Activated naive CD4-positive, alpha-beta T cell treated with anti-CD3 and anti-CD28 coated beads for 36 hours (primary cell): Measurements from ENCODE around the gene LRPAP1. TPM values are rescaled to one million over a fixed set of nuclear protein-coding genes. Genes with fewer than 3 reads are reported as not detected.

ENCODE experiments used
- CTCF ChIA-PET: fragments of 350-600 bp; sonication (Branson Sonifier 250); formaldehyde crosslinking; loops from one replicate; lab custom pipeline; 2021; ENCODE audit warnings: antibody characterized with exemption; lab: Charles Lee
- DNase-seq: peaks from one replicate; pipeline ENCODE4 v3.0.0-alpha.2; 2020
- H3K27ac Mint-ChIP-seq: one replicate; pipeline ENCODE4 v1.8.0; 2021; ENCODE audit warnings: mild to moderate bottlenecking, mixed read lengths
- H3K27me3 Mint-ChIP-seq: one replicate; pipeline ENCODE4 v1.8.0; 2021; ENCODE audit warnings: low read depth, mixed read lengths
- H3K36me3 Mint-ChIP-seq: one replicate; pipeline ENCODE4 v1.8.0; 2021; ENCODE audit warnings: low read depth, mixed read lengths
- H3K4me1 Mint-ChIP-seq: one replicate; pipeline ENCODE4 v1.8.0; 2021; ENCODE audit warnings: low read depth, mixed read lengths
- H3K4me3 Mint-ChIP-seq: one replicate; pipeline ENCODE4 v1.8.0; 2021; ENCODE audit warnings: mild to moderate bottlenecking, moderate library complexity, mixed read lengths
- H3K9me3 Mint-ChIP-seq: one replicate; pipeline ENCODE4 v1.8.0; 2021; ENCODE audit warnings: mixed read lengths
- intact Hi-C: fragments of 100-400 bp; cut with micrococcal nuclease; formaldehyde crosslinking; loops from one replicate; pipeline ENCODE4 v1.15.1; 2023
- total RNA-seq, 2 experiments: library from RNA; stranded (reverse); gene quantifications; one replicate each; pipeline ENCODE4 v1.2.3, GENCODE V29; 2021

Gene LRPAP1
- total RNA-seq, 2 experiments from 2014 or later = 50.2 TPM

GRCh38 chr4:3518941-3519340 lies 13.3 kb downstream of the LRPAP1 start:
- H3K36me3 Mint-ChIP-seq = peaks cover 15% of the 10 kb centered on the region
- CTCF ChIA-PET = no interaction called here
- no peaks in the 10 kb centered on the region for H3K4me1 Mint-ChIP-seq
- DNase-seq = no peak
- H3K27ac Mint-ChIP-seq = no peak overlapping the region
- no peaks in the 10 kb centered on the region for H3K9me3 Mint-ChIP-seq
- H3K4me3 Mint-ChIP-seq = no peak overlapping the region
- intact Hi-C loops = no loop called here
- H3K27me3 Mint-ChIP-seq = no peaks in the 10 kb centered on the region

- CTCF ChIA-PET = no interaction called here
- Mint-ChIP-seq H3K27me3 (no peaks in the 10 kb centered on the region), H3K27ac (no peak overlapping the region), H3K4me1 (no peaks in the 10 kb centered on the region), H3K36me3 (peaks cover 20% of the 10 kb centered on the region), H3K4me3 (no peak overlapping the region), H3K9me3 (no peaks in the 10 kb centered on the region)
- intact Hi-C loops = no loop called here
- no peak for DNase-seq
Measured at GRCh38 chr4:3518511-3518880, 13.7 kb downstream of the LRPAP1 start.

- Mint-ChIP-seq H3K27me3 (no peaks in the 10 kb centered on the region), H3K9me3 (no peaks in the 10 kb centered on the region), H3K4me1 (no peaks in the 10 kb centered on the region), H3K27ac (no peak overlapping the region), H3K36me3 (peaks cover 26% of the 10 kb centered on the region), H3K4me3 (no peak overlapping the region)
- intact Hi-C loops = no loop called here
- CTCF ChIA-PET = no interaction called here
- no peak for DNase-seq
Measured at GRCh38 chr4:3517731-3518510, 14.3 kb downstream of the LRPAP1 start.

- DNase-seq = no peak
- intact Hi-C loops = no loop called here
- Mint-ChIP-seq H3K9me3 (no peaks in the 10 kb centered on the region), H3K4me1 (no peaks in the 10 kb centered on the region), H3K27ac (no peak overlapping the region), H3K4me3 (no peak overlapping the region), H3K36me3 (peaks cover 34% of the 10 kb centered on the region), H3K27me3 (no peaks in the 10 kb centered on the region)
- CTCF ChIA-PET = no interaction called here
Measured at GRCh38 chr4:3516836-3517730, 15.1 kb downstream of the LRPAP1 start.

GRCh38 chr4:3516061-3516835 lies 16.0 kb downstream of the LRPAP1 start:
- intact Hi-C loops = no loop called here
- Mint-ChIP-seq H3K36me3 (peaks cover 39% of the 10 kb centered on the region), H3K27me3 (no peaks in the 10 kb centered on the region), H3K27ac (no peak overlapping the region), H3K9me3 (no peaks in the 10 kb centered on the region), H3K4me1 (no peaks in the 10 kb centered on the region), H3K4me3 (no peak overlapping the region)
- CTCF ChIA-PET = no interaction called here
- DNase-seq = no peak

- Mint-ChIP-seq H3K27me3 (no peaks in the 10 kb centered on the region), H3K27ac (no peak overlapping the region), H3K4me3 (no peak overlapping the region), H3K4me1 (no peaks in the 10 kb centered on the region), H3K36me3 (peaks cover 44% of the 10 kb centered on the region), H3K9me3 (no peaks in the 10 kb centered on the region)
- intact Hi-C loops = no loop called here
- DNase-seq = no peak
- CTCF ChIA-PET = no interaction called here
Measured at GRCh38 chr4:3515646-3516045, 16.6 kb downstream of the LRPAP1 start.

- H3K27me3 Mint-ChIP-seq = no peaks in the 10 kb centered on the region
- no peak overlapping the region for H3K27ac Mint-ChIP-seq
- H3K9me3 Mint-ChIP-seq = no peaks in the 10 kb centered on the region
- H3K4me1 Mint-ChIP-seq = no peaks in the 10 kb centered on the region
- intact Hi-C loops = no loop called here
- CTCF ChIA-PET = interaction anchor here (1.3 kb wide), 1 partner anchor 35 kb away, joined by 4 read pairs; no protein-coding TSS in a partner anchor
- H3K36me3 Mint-ChIP-seq = peaks cover 49% of the 10 kb centered on the region
- no peak overlapping the region for H3K4me3 Mint-ChIP-seq
- DNase-seq = no peak
Measured at GRCh38 chr4:3514806-3515501, 17.3 kb downstream of the LRPAP1 start.

GRCh38 chr4:3514221-3514780 lies 17.9 kb downstream of the LRPAP1 start:
- no peak overlapping the region for H3K27ac Mint-ChIP-seq
- intact Hi-C loops = no loop called here
- H3K9me3 Mint-ChIP-seq = no peaks in the 10 kb centered on the region
- H3K4me3 Mint-ChIP-seq = no peak overlapping the region
- DNase-seq = no peak
- CTCF ChIA-PET = interaction anchor here (1.3 kb wide), 1 partner anchor 34 kb away, joined by 4 read pairs; no protein-coding TSS in a partner anchor
- no peaks in the 10 kb centered on the region for H3K4me1 Mint-ChIP-seq
- H3K27me3 Mint-ChIP-seq = no peaks in the 10 kb centered on the region
- peaks cover 47% of the 10 kb centered on the region for H3K36me3 Mint-ChIP-seq

GRCh38 chr4:3513807-3514206 lies 18.4 kb downstream of the LRPAP1 start:
- CTCF ChIA-PET = interaction anchor here (1.3 to 1.4 kb wide), 2 partner anchors 9 to 33 kb away, joined by 3 to 4 read pairs; no protein-coding TSS in a partner anchor
- no peak for DNase-seq
- H3K4me3 Mint-ChIP-seq = no peak overlapping the region
- no peaks in the 10 kb centered on the region for H3K9me3 Mint-ChIP-seq
- no peaks in the 10 kb centered on the region for H3K4me1 Mint-ChIP-seq
- no peak overlapping the region for H3K27ac Mint-ChIP-seq
- no peaks in the 10 kb centered on the region for H3K27me3 Mint-ChIP-seq
- peaks cover 49% of the 10 kb centered on the region for H3K36me3 Mint-ChIP-seq
- intact Hi-C loops = no loop called here

GRCh38 chr4:3512719-3513118 lies 19.5 kb downstream of the LRPAP1 start:
- no peaks in the 10 kb centered on the region for H3K27me3 Mint-ChIP-seq
- H3K4me1 Mint-ChIP-seq = no peaks in the 10 kb centered on the region
- no peak for DNase-seq
- CTCF ChIA-PET = interaction anchor here (1.4 kb wide), 1 partner anchor 8 kb away, joined by 3 read pairs; no protein-coding TSS in a partner anchor
- H3K4me3 Mint-ChIP-seq = no peak overlapping the region
- H3K9me3 Mint-ChIP-seq = no peaks in the 10 kb centered on the region
- H3K36me3 Mint-ChIP-seq = peaks cover 53% of the 10 kb centered on the region
- no peak overlapping the region for H3K27ac Mint-ChIP-seq
- intact Hi-C loops = no loop called here

GRCh38 chr4:3512279-3512678 lies 19.9 kb downstream of the LRPAP1 start:
- Mint-ChIP-seq H3K4me3 (no peak overlapping the region), H3K27ac (no peak overlapping the region), H3K27me3 (no peaks in the 10 kb centered on the region), H3K36me3 (peaks cover 53% of the 10 kb centered on the region), H3K4me1 (no peaks in the 10 kb centered on the region), H3K9me3 (no peaks in the 10 kb centered on the region)
- intact Hi-C loops = no loop called here
- no peak for DNase-seq
- CTCF ChIA-PET = no interaction called here
